Amygdala (tissue), 56 donors: ENCODE results near the gene NPY1R.

Experiments used
- DNase-seq, 56 donors: peaks; one replicate each; lab custom pipeline; 2025; lab: John Stamatoyannopoulos, UW

The NPY1R gene

DNA sequence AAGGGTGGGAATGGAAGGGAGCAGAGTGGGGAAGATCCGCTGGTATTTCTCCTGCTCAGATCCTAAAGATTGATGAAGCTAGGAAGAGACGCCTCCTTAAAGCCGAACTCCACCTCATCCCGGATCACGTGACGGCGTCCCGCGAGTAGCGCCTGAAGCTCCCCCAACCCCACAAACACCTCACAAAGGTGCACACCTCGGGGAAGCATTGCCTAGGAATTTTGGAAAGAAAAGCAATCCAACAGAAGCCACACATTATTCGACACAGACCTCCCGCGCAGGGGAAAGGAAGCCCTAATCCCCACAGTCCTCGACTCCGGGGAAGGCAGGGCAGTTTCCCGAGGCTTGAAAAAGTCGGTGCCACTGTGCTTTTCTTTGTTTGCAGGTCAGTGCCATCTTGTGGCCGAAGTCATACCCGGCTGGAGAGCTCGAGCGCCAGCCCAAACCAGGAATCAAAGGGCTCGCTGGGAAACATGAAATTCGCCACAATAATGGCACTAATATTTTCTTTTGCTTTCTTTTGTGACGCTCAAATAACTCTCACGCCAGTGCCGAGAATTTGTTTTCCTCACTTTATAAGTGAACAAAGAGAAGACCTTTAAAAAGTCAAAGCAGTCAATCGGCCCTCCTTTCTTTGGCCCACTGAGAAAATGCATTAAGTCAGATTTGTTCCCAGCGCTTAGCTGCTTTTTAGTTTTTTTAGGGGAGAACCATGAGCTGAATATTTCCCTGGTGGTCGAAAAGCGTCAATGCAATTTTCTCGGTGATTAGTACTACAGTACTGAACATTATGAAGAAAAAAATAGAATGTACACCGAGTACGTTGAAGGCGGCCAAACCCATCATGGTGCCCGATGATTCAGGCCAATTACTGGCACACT is at the start of gene NPY1R:
NPY1R (minus strand) TSS at position 71 of the 881 bp plus-strand sequence. CDS start 6,042 bp downstream, outside the sequence.
- DNase-seq = peak in 55 of 56 donors; percentile 9 to 85 (median 64)

DNA sequence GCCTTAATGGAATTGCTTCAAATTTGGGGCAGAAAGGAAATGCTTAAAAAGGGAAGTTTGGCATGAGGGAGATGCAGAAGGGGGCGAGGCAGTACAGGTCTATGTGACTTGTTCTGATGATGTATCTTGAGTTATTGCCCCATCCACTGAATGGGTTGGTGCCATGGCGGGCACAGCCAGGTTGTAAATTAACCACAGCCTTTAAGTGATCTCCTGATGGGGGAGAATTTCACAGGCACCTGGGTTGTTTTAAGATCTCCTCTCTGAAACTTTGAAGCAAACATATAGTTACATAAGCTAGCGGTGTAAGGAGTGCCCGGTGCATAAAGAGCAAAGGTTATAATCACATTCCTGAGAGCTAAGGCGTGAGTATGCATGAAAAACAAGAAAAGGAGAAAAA is 48.3 kb upstream of the NPY1R start:
- DNase-seq = no peak

GRCh38 chr4:163378661-163379060 is 46.3 kb upstream of the NPY1R start:
- no peak for DNase-seq

DNA sequence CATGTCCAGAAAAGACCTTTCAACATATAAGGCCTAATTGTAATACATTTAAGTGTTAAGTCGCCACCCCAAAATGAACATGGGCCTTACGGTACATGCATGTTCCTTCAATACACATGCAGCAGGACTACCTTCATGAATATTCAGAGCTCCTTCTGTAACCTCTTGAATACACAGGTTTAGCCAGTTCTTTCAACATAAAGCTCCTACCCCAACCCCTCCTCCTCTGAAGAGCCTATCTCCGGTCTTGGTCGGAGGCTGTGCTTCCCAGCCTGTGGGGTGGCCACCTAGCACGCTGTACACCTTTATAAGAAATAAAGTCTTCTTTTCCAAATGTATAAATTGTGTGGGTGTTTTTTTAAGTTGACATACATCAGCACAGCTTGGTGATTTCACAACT is 39.6 kb upstream of the NPY1R start:
- no peak for DNase-seq

DNA sequence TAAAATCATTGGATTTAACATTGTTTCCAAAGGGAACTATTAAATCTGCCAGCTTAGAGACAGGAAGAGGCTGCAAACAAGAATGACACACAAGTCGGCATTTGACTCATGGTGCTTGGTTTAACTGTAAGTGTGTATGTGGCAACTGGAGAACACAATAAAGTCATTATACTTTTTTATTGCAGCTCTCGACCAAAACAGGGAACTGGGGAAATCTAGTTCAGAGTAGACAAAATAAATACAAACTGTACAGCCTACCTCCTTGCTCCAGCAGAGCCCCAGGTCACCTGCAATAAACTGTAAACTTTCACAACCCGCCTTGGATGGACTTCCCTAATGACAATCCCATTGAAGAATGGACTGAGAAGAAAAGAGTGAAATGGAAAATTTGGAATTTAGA is 35.3 kb upstream of the NPY1R start:
- DNase-seq = no peak

GRCh38 chr4:163356104-163356503 is 23.7 kb upstream of the NPY1R start:
- no peak for DNase-seq

- no peak for DNase-seq
Observed at GRCh38 chr4:163353054-163353453, 20.7 kb upstream of the NPY1R start.

GRCh38 chr4:163350672-163351071 is 18.3 kb upstream of the NPY1R start:
- no peak for DNase-seq

DNA sequence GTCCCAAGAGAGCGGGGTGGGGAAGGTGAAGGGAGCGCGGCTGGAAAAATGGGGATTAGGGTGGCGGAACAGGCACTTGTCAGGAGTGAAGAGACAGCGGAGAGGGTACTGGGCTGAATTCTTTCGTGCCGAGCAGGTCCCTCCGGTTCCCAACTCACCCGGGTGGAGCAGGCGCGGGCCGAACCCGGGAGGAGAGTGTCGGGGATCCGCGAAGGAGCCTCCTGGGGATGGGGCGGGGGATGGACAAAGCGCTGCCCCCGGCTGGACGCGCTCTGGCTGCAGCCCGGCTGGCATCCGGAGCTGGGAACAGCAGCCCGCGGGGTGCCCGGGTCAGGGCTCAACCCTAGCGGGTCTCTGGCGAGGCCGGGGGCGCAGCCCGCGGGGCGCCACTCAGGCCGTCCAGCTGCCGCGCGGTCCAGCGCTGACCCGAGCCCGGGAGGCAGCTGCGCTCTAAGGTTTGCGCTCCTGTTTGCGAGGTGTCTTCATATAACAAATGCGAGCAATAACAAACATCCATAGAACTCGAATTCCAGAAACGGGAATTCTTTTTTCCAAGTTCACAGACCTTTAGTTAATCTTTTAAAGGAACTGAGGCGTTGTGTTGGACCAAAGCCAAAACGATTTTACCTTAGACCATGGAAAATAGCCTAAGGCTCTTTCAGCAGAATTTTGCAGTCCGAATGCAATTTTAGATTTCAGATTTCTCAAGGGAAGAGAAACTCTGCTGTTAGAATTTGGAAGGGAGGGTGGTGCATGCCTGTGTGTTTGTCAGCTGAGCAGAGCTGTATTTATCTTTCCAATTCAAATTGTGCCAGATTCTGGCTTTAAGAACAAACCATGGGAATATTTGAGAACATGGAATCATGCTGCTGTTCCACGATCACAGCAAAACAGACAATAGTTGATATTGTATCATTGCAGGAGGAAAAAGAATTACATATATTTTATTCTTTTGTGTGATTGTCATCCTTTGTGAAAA is 12.0 kb upstream of the NPY1R start:
- DNase-seq = peak in 8 of 56 donors; percentile 1 to 31 (median 16)

DNA sequence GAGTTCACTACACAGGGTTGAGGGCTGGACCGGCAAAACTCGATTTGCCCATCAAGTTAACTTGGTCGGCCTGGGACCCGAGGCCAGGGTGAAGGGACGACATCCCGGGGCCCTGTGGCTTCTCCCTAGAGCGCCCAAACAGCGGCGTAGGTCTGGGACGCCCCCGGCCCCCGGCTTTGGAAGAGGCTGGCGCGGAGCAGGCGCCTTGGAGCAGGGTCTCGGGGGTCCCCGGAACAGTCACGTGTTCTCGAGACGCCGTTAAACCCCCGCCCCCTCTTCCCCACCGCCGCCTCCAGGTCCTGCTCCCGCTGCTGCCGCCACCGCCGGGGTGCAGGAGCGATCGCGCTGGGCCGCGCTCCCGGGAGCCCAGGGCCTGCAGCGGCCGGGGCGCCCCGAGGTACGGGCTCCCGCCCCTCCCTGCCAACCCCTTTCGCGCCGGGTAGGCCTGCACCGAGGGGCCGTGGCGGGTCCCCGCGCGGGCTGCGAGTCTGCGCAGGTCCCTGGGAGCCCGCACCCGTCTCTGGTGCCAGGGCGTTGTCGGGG is 11.3 kb upstream of the NPY1R start, which contains the start of gene NPY5R:
NPY5R (plus strand) TSS at position 289 of the 543 bp plus-strand sequence. CDS start 6,382 bp downstream, outside the sequence.
- DNase-seq = peak in 6 of 56 donors; percentile 6 to 36 (median 20)

GRCh38 chr4:163335384-163335783 is 3.0 kb upstream of the NPY1R start:
- no peak for DNase-seq

- DNase-seq = peak in 19 of 56 donors; percentile 2 to 44 (median 30)
Observed at GRCh38 chr4:163331629-163332376, 593 bp downstream of the NPY1R start.

GRCh38 chr4:163330916-163331628 is 1.3 kb downstream of the NPY1R start:
- DNase-seq = peak in 9 of 56 donors; percentile 2 to 51 (median 7)

- DNase-seq = no peak
Observed at GRCh38 chr4:163317110-163317509, 15.3 kb downstream of the NPY1R start.

DNA sequence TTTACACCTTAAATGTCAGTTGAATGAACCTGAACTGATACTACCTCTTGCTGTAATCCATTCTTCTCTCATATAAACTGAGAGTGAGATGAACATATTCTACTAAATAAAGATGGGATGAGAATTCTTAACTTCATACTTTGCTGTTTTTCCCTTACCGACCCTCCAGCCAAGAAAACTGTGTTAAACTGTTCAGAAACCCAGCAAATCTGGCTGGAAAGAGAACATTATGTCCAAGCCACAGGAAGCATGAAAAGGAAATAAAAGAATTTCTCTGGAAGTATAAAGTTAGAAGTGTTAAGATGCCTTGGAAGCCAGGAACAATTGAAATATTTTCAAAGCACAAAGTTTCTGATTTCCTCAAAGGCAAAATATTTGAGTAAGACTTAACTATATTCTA is 22.9 kb downstream of the NPY1R start:
- DNase-seq = no peak

GRCh38 chr4:163303069-163303468 is 29.3 kb downstream of the NPY1R start:
- DNase-seq = no peak

DNA sequence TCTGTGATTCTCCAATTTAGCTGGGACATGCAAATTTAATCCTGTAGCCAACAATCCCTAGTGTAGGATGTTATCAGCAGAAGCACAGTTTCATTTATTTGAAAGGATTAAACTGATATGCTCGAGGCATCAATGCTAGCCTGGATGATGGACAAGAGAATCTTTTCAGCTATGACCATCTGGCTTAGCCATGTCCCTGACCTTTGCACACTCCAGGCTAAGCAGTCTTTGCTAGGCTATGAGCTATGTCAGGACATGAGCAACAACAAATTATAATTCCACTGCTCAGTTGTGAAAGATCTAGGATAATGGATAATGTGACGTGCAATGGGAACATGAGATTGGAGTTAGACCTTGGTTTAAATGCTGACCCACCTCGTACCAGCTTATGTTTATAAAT is 32.0 kb downstream of the NPY1R start:
- DNase-seq = no peak

- DNase-seq = no peak
Observed at GRCh38 chr4:163295138-163295537, 37.3 kb downstream of the NPY1R start.

- DNase-seq = no peak
Observed at GRCh38 chr4:163284304-163284703, 48.1 kb downstream of the NPY1R start.
